GM12892 (cell line): ENCODE measurements around the gene JAKMIP1.

Experiments used
- POLR2A ChIP-seq: IDR thresholded peaks from 2 replicates; pipeline ENCODE4 v1.6.1; 2011; ENCODE audit warnings: low read depth, low read length, control low read depth
- POLR2AphosphoS5 ChIP-seq: IDR thresholded peaks from 2 replicates; pipeline ENCODE4 v1.6.1; 2011; ENCODE audit warnings: low read depth, low read length, control low read depth

GRCh38 chr4:6172927-6173200, 27.5 kb downstream of the JAKMIP1 start:
- no peak for TF ChIP-seq POLR2AphosphoS5
- TF ChIP-seq POLR2A, result no peak
